Endodermal cell (in vitro differentiated cells): ENCODE data around the gene CTNND2. TPM values are rescaled to one million over a fixed set of nuclear protein-coding genes. Genes with fewer than 3 reads are reported as not detected.

ENCODE experiments used
- DNase-seq: peaks from one replicate; pipeline ENCODE4 v3.0.0-alpha.2; 2017
- H3K27ac ChIP-seq: 2 replicates; pipeline ENCODE4 v1.5.1; 2013; ENCODE audit warnings: mild to moderate bottlenecking, low read depth, low read length, moderate library complexity
- H3K27me3 ChIP-seq: 2 replicates; pipeline ENCODE4 v1.6.1; 2013; ENCODE audit warnings: mild to moderate bottlenecking, low read length, moderate library complexity; ENCODE audit not compliant: insufficient read depth, control insufficient read depth, poor library complexity, severe bottlenecking
- H3K36me3 ChIP-seq: 2 replicates; pipeline ENCODE4 v1.7.0; 2013; ENCODE audit warnings: mild to moderate bottlenecking, low read length, moderate library complexity; ENCODE audit not compliant: control insufficient read depth, insufficient read depth
- H3K4me1 ChIP-seq: one replicate; pipeline ENCODE4 v1.7.0; 2013; ENCODE audit warnings: low read length; ENCODE audit not compliant: control insufficient read depth, insufficient read depth
- H3K4me3 ChIP-seq: 2 replicates; pipeline ENCODE4 v1.5.1; 2013; ENCODE audit warnings: mild to moderate bottlenecking, low read length, moderate library complexity
- H3K9ac ChIP-seq: 2 replicates; pipeline ENCODE4 v1.6.1; 2013; ENCODE audit warnings: mild to moderate bottlenecking, low read length, moderate library complexity; ENCODE audit not compliant: poor library complexity, severe bottlenecking; ENCODE audit errors: extremely low read depth
- H3K9me3 ChIP-seq: 2 replicates; pipeline ENCODE4 v1.6.1; 2013; ENCODE audit warnings: mild to moderate bottlenecking, low read length, moderate library complexity; ENCODE audit not compliant: control insufficient read depth
- H3K27ac Mint-ChIP-seq: 2 replicates; pipeline ENCODE4 v1.8.0; 2020; ENCODE audit warnings: mixed read lengths
- H3K27me3 Mint-ChIP-seq: 2 replicates; pipeline ENCODE4 v1.8.0; 2021; ENCODE audit warnings: mild to moderate bottlenecking, mixed read lengths; ENCODE audit not compliant: insufficient read depth
- H3K36me3 Mint-ChIP-seq: 2 replicates; pipeline ENCODE4 v1.8.0; 2020; ENCODE audit warnings: low read depth, mixed read lengths
- H3K4me1 Mint-ChIP-seq: 2 replicates; pipeline ENCODE4 v1.8.0; 2020; ENCODE audit warnings: mixed read lengths
- H3K4me3 Mint-ChIP-seq: 2 replicates; pipeline ENCODE4 v1.8.0; 2020; ENCODE audit warnings: mild to moderate bottlenecking, moderate library complexity, mixed read lengths
- H3K9me3 Mint-ChIP-seq: 2 replicates; pipeline ENCODE4 v1.8.0; 2020; ENCODE audit warnings: mild to moderate bottlenecking, mixed read lengths
- WGBS, 2 experiments: methylation state at CpG; one replicate each; pipeline versions ENCODE4 v1.1.5 to v1.1.7; 2013; ENCODE audit warnings: missing lambda C conversion rate in 2 of 2, mixed read lengths in 1 of 2; ENCODE audit not compliant: insufficient coverage in 1 of 2, insufficient read length in 1 of 2; 5-methylcytosine and 5-hydroxymethylcytosine counted together
- total RNA-seq, 2 donors: library from RNA; stranded (reverse); fragmentation: NEBNext Ultra II Directional in 1 of 2; extraction: Animal tissue kit (Norgen Biotek cat#: 25700) in 1 of 2; gene quantifications; 2 replicates in 1 of 2; 3 replicates in 1 of 2; pipeline ENCODE4 v1.2.1, GENCODE V29; 2021
- TF ChIP-seq, protein P1 (sequence below): fragments of 200-600 bp; sonication (generic); conservative IDR thresholded peaks from 2 replicates; pipeline ENCODE4 v1.5.0; 2021; ENCODE audit warnings: antibody characterized with exemption, mild to moderate bottlenecking

Gene CTNND2
- total RNA-seq, 2 donors from 2014 or later: 6.5 to 10.3 TPM

DNA sequence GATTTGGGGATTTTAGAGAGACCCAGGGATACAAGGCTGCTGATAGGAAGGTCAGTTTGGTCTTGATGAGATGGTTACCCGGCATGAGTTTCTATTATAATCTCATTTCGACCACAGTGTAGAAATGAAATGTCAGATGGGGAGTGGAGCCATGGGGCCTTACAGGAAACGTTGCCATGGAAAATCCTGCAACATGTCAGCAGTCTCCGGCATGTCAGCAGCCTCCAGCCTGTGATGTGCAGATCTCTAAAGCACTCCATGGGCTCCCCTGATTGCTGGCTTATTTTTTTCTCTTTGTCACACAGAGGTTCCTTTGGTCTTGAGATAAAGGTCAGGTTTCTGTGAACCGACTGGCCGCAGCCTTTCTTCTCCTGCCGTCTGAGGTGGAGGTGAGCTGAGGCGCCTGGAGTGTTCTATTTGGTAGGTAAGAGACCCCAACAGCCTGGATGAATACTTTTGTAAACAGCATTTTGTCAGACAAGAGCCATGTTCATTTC is 934.5 kb downstream of the CTNND2 start:
- Mint-ChIP-seq H3K27ac (no peak overlapping the region), H3K27me3 (no peaks in the 10 kb centered on the region), H3K4me3 (no peak overlapping the region), H3K36me3 (no peaks in the 10 kb centered on the region), H3K9me3 (no peaks in the 10 kb centered on the region), H3K4me1 (no peaks in the 10 kb centered on the region)
- Histone ChIP-seq H3K4me3 (no peak overlapping the region), H3K36me3 (no peaks in the 10 kb centered on the region), H3K4me1 (no peaks in the 10 kb centered on the region), H3K9ac (no peak overlapping the region), H3K27ac (peak overlapping the region; percentile 67), H3K9me3 (no peaks in the 10 kb centered on the region), H3K27me3 (no peaks in the 10 kb centered on the region)
- 75 to 91% methylated on average over 4 to 8 of the region's 8 CpGs for WGBS, 2 experiments
- DNase-seq: no peak
- TF ChIP-seq, protein P1, sequence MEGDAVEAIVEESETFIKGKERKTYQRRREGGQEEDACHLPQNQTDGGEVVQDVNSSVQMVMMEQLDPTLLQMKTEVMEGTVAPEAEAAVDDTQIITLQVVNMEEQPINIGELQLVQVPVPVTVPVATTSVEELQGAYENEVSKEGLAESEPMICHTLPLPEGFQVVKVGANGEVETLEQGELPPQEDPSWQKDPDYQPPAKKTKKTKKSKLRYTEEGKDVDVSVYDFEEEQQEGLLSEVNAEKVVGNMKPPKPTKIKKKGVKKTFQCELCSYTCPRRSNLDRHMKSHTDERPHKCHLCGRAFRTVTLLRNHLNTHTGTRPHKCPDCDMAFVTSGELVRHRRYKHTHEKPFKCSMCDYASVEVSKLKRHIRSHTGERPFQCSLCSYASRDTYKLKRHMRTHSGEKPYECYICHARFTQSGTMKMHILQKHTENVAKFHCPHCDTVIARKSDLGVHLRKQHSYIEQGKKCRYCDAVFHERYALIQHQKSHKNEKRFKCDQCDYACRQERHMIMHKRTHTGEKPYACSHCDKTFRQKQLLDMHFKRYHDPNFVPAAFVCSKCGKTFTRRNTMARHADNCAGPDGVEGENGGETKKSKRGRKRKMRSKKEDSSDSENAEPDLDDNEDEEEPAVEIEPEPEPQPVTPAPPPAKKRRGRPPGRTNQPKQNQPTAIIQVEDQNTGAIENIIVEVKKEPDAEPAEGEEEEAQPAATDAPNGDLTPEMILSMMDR: no peak

DNA sequence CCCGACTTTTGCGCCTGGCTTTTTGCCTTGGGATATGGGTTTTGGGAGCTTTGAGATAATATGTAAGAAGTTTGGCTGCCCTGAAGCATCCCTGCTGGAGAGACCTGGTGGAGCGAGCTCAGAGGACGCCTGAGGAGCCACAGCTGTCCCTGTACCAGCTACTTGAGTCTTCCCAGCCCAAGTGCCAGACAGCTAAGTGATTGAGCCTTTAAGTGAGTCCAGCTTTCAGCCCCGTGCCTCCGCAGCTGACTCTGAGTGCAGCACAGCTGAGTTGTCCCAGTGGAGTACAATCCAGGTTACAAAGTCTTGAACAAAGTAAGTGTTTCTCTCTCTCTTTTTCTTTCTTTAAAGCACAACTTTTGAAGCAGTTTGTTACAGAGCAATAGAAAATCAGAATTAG is 939.4 kb downstream of the CTNND2 start:
- H3K27ac ChIP-seq: no peak overlapping the region
- DNase-seq: no peak
- no peak overlapping the region for H3K4me3 Mint-ChIP-seq

DNA sequence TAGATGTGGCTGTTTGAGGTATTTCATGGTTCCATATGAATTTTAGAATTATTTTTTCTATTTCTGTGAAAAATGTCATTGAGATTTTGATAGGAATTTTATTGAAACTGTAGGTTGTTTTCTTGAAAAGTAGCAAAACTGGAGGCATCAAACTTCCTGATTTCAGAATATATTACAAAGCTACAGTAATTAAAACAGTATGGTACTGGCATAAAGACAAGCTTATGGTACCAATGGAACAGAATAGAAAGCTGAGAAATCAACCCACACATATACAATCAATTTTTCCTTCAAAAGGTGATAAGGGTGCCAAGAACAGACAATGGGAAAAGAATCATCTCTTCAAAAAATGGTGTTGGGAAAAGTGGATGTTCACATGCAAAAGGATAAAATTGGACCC is 945.5 kb downstream of the CTNND2 start:
- H3K9me3 Mint-ChIP-seq: peaks cover 10% of the 10 kb centered on the region

More for the DNA sequence above, 939.4 kb downstream of the CTNND2 start:
- TF ChIP-seq, protein P1: no peak
- no peaks in the 10 kb centered on the region for H3K36me3 ChIP-seq
- Mint-ChIP-seq H3K9me3 (peaks cover 3% of the 10 kb centered on the region), H3K36me3 (no peaks in the 10 kb centered on the region), H3K4me1 (no peaks in the 10 kb centered on the region), H3K27ac (no peak overlapping the region), H3K27me3 (no peaks in the 10 kb centered on the region)
- H3K27me3 ChIP-seq: no peaks in the 10 kb centered on the region
- H3K4me1 ChIP-seq: no peaks in the 10 kb centered on the region
- H3K9me3 ChIP-seq: peaks cover 3% of the 10 kb centered on the region
- no peak overlapping the region for H3K9ac ChIP-seq
- H3K4me3 ChIP-seq: no peak overlapping the region
- WGBS, 2 experiments: 86 to 90% methylated on average over 4 to 6 of the region's 6 CpGs

More for the DNA sequence above, 945.5 kb downstream of the CTNND2 start:
- Mint-ChIP-seq H3K27ac (no peak overlapping the region), H3K36me3 (no peaks in the 10 kb centered on the region), H3K27me3 (no peaks in the 10 kb centered on the region), H3K4me1 (peaks cover 7% of the 10 kb centered on the region), H3K4me3 (no peak overlapping the region)
- Histone ChIP-seq H3K9ac (no peak overlapping the region), H3K4me3 (no peak overlapping the region), H3K27me3 (no peaks in the 10 kb centered on the region), H3K27ac (no peak overlapping the region), H3K4me1 (no peaks in the 10 kb centered on the region), H3K9me3 (peaks cover 13% of the 10 kb centered on the region), H3K36me3 (no peaks in the 10 kb centered on the region)
- TF ChIP-seq, protein P1: no peak
- DNase-seq: no peak
